Thyroid gland (tissue), 4 donors: ENCODE measurements around the gene NOS2. TPM values are rescaled to one million over a fixed set of nuclear protein-coding genes. Genes with fewer than 3 reads are reported as not detected.
"Not testable (repeated sequence)": the region's sequence is repeated elsewhere in the genome, so short reads cannot be mapped to it uniquely, and the experiment has no call there.

Source experiments
- DNase-seq, 2 donors: peaks; one replicate each; pipeline ENCODE4 v3.0.0-alpha.2; 2019
- H3K27ac ChIP-seq, 3 donors: fragments of 200-600 bp; sonication (generic); 1 replicate in 2 of 3; 2 replicates in 1 of 3; pipeline ENCODE4 v1.5.1; 2016 to 2019; ENCODE audit warnings: mild to moderate bottlenecking in 1 of 3, moderate library complexity in 1 of 3
- H3K27me3 ChIP-seq: fragments of 200-600 bp; sonication (generic); one replicate; pipeline ENCODE4 v1.5.1; 2019
- H3K36me3 ChIP-seq, 2 donors: fragments of 200-600 bp; sonication (generic); one replicate each; pipeline ENCODE4 v1.5.1; 2016 to 2019
- H3K4me1 ChIP-seq, 2 donors: fragments of 200-600 bp; sonication (generic); one replicate each; pipeline ENCODE4 v1.5.1; 2017 to 2019
- H3K4me3 ChIP-seq, 3 donors: fragments of 200-600 bp; sonication (generic); replicated peaks in 1 of 3; 1 replicate in 2 of 3; 2 replicates in 1 of 3; pipeline ENCODE4 v1.5.1; 2016; ENCODE audit warnings: mild to moderate bottlenecking in 1 of 3
- H3K9me3 ChIP-seq: fragments of 200-600 bp; sonication (generic); one replicate; pipeline ENCODE4 v1.5.1; 2017
- CTCF ChIP-seq, 6 experiments: fragments of 200-600 bp in 3 of 6; fragments of 450-650 bp in 3 of 6; sonication (generic) in 3 of 6; IDR thresholded peaks; one replicate each; pipeline ENCODE4 v1.5.1; 2016 to 2019; ENCODE audit warnings: antibody characterized with exemption in 6 of 6, mild to moderate bottlenecking in 2 of 6, inconsistent platforms in 1 of 6, moderate library complexity in 1 of 6
- POLR2A ChIP-seq, 2 donors: fragments of 450-650 bp; IDR thresholded peaks; one replicate each; pipeline ENCODE4 v1.6.1; 2017; ENCODE audit warnings: antibody characterized with exemption in 2 of 2, mild to moderate bottlenecking in 2 of 2, moderate library complexity in 1 of 2
- WGBS, 2 donors: methylation state at CpG; one replicate each; pipeline ENCODE4 v1.1.5; 2017; 5-methylcytosine and 5-hydroxymethylcytosine counted together
- intact Hi-C: fragments of 100-400 bp; cut with DNase I; formaldehyde crosslinking; loops from one replicate; pipeline ENCODE4 v1.15.1; 2023
- total RNA-seq, 4 donors: library from RNA; depleted of rRNA; stranded (reverse); fragments of >200 nt; gene quantifications; one replicate each; pipeline ENCODE4 v1.2.3, GENCODE V29; 2016

The NOS2 gene
- total RNA-seq, 4 donors from 2014 or later: 0.22 to 1.1 TPM; not detected in 2

- Histone ChIP-seq H3K4me3 (no peak overlapping the region), H3K9me3 (no peaks in the 10 kb centered on the region), H3K36me3 (no peaks in the 10 kb centered on the region), H3K4me1 (no peaks in the 10 kb centered on the region), H3K27ac (no peak overlapping the region), H3K27me3 (no peaks in the 10 kb centered on the region)
- intact Hi-C loops: loop anchor here (5.0 kb wide), 1 partner anchor 85 kb away; no protein-coding TSS in a partner anchor
- DNase-seq: no peak
- 84 to 91% methylated on average over 19 of the region's 19 CpGs for WGBS, 2 donors
- TF ChIP-seq CTCF (IDR thresholded peaks at IDR 0.05): no peak
- no peak for TF ChIP-seq POLR2A (IDR thresholded peaks at IDR 0.05)
Measured at GRCh38 chr17:27751622-27752490, 48.5 kb downstream of the NOS2 start.

GRCh38 chr17:27751166-27751565 lies 49.2 kb downstream of the NOS2 start:
- Histone ChIP-seq H3K36me3 (no peaks in the 10 kb centered on the region), H3K4me1 (no peaks in the 10 kb centered on the region), H3K9me3 (no peaks in the 10 kb centered on the region), H3K4me3 (no peak overlapping the region), H3K27me3 (no peaks in the 10 kb centered on the region), H3K27ac (no peak overlapping the region)
- TF ChIP-seq POLR2A (IDR thresholded peaks at IDR 0.05) (no peak), CTCF (IDR thresholded peaks at IDR 0.05) (no peak)
- no peak for DNase-seq
- WGBS, 2 donors: 70 to 85% methylated on average over 8 of the region's 8 CpGs
- intact Hi-C loops: loop anchor here (5.0 kb wide), 1 partner anchor 84 kb away; no protein-coding TSS in a partner anchor

GRCh38 chr17:27749562-27750150 lies 50.7 kb downstream of the NOS2 start:
- not testable (repeated sequence) for H3K27me3 ChIP-seq, H3K4me3 ChIP-seq, H3K9me3 ChIP-seq, DNase-seq, H3K4me1 ChIP-seq, H3K27ac ChIP-seq, H3K36me3 ChIP-seq
- 90 to 94% methylated on average over 15 of the region's 15 CpGs for WGBS, 2 donors
- intact Hi-C loops: loop anchor here (5.0 kb wide), 1 partner anchor 82 kb away; no protein-coding TSS in a partner anchor

GRCh38 chr17:27748360-27748825 lies 51.9 kb downstream of the NOS2 start:
- 72 to 73% methylated on average over 5 of the region's 5 CpGs for WGBS, 2 donors
- no peak overlapping the region for H3K27ac ChIP-seq
- no peak overlapping the region for H3K4me3 ChIP-seq
- no peaks in the 10 kb centered on the region for H3K27me3 ChIP-seq
- TF ChIP-seq POLR2A (IDR thresholded peaks at IDR 0.05) (no peak), CTCF (IDR thresholded peaks at IDR 0.05) (no peak)
- no peaks in the 10 kb centered on the region for H3K36me3 ChIP-seq
- intact Hi-C loops: no loop called here
- no peaks in the 10 kb centered on the region for H3K9me3 ChIP-seq
- no peak for DNase-seq
- no peaks in the 10 kb centered on the region for H3K4me1 ChIP-seq

GRCh38 chr17:27747462-27748359 lies 52.6 kb downstream of the NOS2 start:
- H3K9me3 ChIP-seq: no peaks in the 10 kb centered on the region
- H3K27me3 ChIP-seq: no peaks in the 10 kb centered on the region
- H3K27ac ChIP-seq: no peak overlapping the region
- no peak overlapping the region for H3K4me3 ChIP-seq
- H3K4me1 ChIP-seq: no peaks in the 10 kb centered on the region
- intact Hi-C loops: no loop called here
- DNase-seq: no peak
- 83 to 86% methylated on average over 13 of the region's 13 CpGs for WGBS, 2 donors
- TF ChIP-seq CTCF (IDR thresholded peaks at IDR 0.05) (peak in 1 of 6 experiments; percentile 9), POLR2A (IDR thresholded peaks at IDR 0.05) (no peak)
- H3K36me3 ChIP-seq: no peaks in the 10 kb centered on the region
